A549 (cell line): ENCODE results near the gene TMEM156. TPM values are rescaled to one million over a fixed set of nuclear protein-coding genes. Genes with fewer than 3 reads are reported as not detected.
A peak's percentile ranks its signal among the peaks of the same experiment; 100 is the strongest.
"Not testable (repeated sequence)": the region's sequence is repeated elsewhere in the genome, so short reads cannot be mapped to it uniquely, and the experiment has no call there.

ENCODE experiments used
- ATAC-seq, 2 experiments: fragments of 200-7000 bp in 1 of 2; fragments of >200 bp in 1 of 2; cut with Nextera tagmentation in 1 of 2; cut with Tn5 transposase in 1 of 2; 3 replicates each; pipeline versions ENCODE4 v1.8.0 to v1.9.1; 2018 to 2020; ENCODE audit warnings: mild to moderate bottlenecking in 1 of 2, moderate library complexity in 1 of 2
- CTCF ChIA-PET: fragments of 300-600 bp; sonication (Branson Sonifier 250); formaldehyde crosslinking; extraction: SDS; loops from one replicate; lab custom pipeline; 2021; ENCODE audit warnings: antibody characterized with exemption, inconsistent platforms; lab: Yijun Ruan, JAX
- POLR2A ChIA-PET: fragments of 350-600 bp; formaldehyde crosslinking; extraction: SDS; loops from one replicate; lab custom pipeline; 2021; ENCODE audit warnings: antibody characterized with exemption, inconsistent platforms; lab: Yijun Ruan, JAX
- DNase-seq, 2 experiments: peaks; one replicate each; pipeline versions ENCODE4 v3.0.0 to v3.0.0-alpha.2; 2011 to 2016; ENCODE audit warnings: low read depth in 1 of 2, low spot score in 1 of 2
- FAIRE-seq: peaks from 2 replicates; lab custom pipeline; 2011; peaks lifted over from hg19 to GRCh38; lab: Jason Lieb, UNC
- H3K27ac ChIP-seq, 2 experiments: fragments of >200 bp; sonication (Bioruptor Twin); formaldehyde crosslinking; 3 replicates each; pipeline ENCODE4 v1.5.1; 2016 to 2017
- H3K4me1 ChIP-seq: fragments of >200 bp; sonication (Bioruptor Twin); formaldehyde crosslinking; 3 replicates; pipeline ENCODE4 v1.6.1; 2016
- H3K4me2 ChIP-seq: fragments of >200 bp; sonication (Bioruptor Twin); formaldehyde crosslinking; 3 replicates; pipeline ENCODE4 v1.6.1; 2016
- H3K4me3 ChIP-seq: fragments of >200 bp; sonication (Bioruptor Twin); formaldehyde crosslinking; 3 replicates; pipeline ENCODE4 v1.5.1; 2016
- H3K9me3 ChIP-seq: fragments of >200 bp; sonication (Bioruptor Twin); formaldehyde crosslinking; 3 replicates; pipeline ENCODE4 v1.6.1; 2016
- CEBPB ChIP-seq, 2 experiments: fragments of >200 bp in 1 of 2; sonication (Bioruptor Twin) in 1 of 2; formaldehyde crosslinking in 1 of 2; IDR thresholded peaks; 2 replicates each; pipeline ENCODE4 v1.6.1; 2012 to 2016
- CHD4 ChIP-seq: fragments of 200-600 bp; sonication (generic); IDR thresholded peaks from 2 replicates; pipeline ENCODE4 v1.6.1; 2016; ENCODE audit warnings: antibody characterized with exemption, mild to moderate bottlenecking, borderline replicate concordance
- EHMT2 ChIP-seq: fragments of 200-600 bp; sonication (generic); IDR thresholded peaks from 2 replicates; pipeline ENCODE4 v1.6.1; 2016; ENCODE audit warnings: antibody characterized with exemption, low read depth, mild to moderate bottlenecking, moderate library complexity
- ESRRA ChIP-seq: fragments of 150-350 bp; IDR thresholded peaks from 2 replicates; pipeline ENCODE4 v1.6.1; 2014; ENCODE audit warnings: mild to moderate bottlenecking, low read length, borderline replicate concordance
- FOSL2 ChIP-seq, 2 experiments: fragments of 450-650 bp in 1 of 2; fragments of >200 bp in 1 of 2; sonication (Bioruptor Twin) in 1 of 2; formaldehyde crosslinking; IDR thresholded peaks; 2 replicates each; pipeline versions ENCODE4 v1.5.0 to v1.6.1; 2016 to 2020; ENCODE audit warnings: mild to moderate bottlenecking in 1 of 2, moderate library complexity in 1 of 2
- HEYL ChIP-seq: fragments of 250-450 bp; sonication (Bioruptor Pico); IDR thresholded peaks from 2 replicates; pipeline ENCODE4 v1.8.0; 2021; ENCODE audit warnings: mild to moderate bottlenecking, moderate library complexity
- HOXB5 ChIP-seq: fragments of 250-450 bp; sonication (Bioruptor Pico); IDR thresholded peaks from 2 replicates; pipeline ENCODE4 v1.5.0; 2020; ENCODE audit warnings: mild to moderate bottlenecking, moderate library complexity
- JUNB ChIP-seq: fragments of >200 bp; sonication (Bioruptor Twin); formaldehyde crosslinking; IDR thresholded peaks from 2 replicates; pipeline ENCODE4 v1.6.1; 2016
- MAZ ChIP-seq: fragments of 150-350 bp; IDR thresholded peaks from 2 replicates; pipeline ENCODE4 v1.6.1; 2014; ENCODE audit warnings: antibody characterized with exemption, low read depth, low read length, borderline replicate concordance
- MYC ChIP-seq: IDR thresholded peaks from 2 replicates; pipeline ENCODE4 v1.6.1; 2012; ENCODE audit warnings: mild to moderate bottlenecking, inconsistent platforms, low read length, improper control_type of control experiment, borderline replicate concordance
- NFE2L2 ChIP-seq: fragments of 150-350 bp; conservative IDR thresholded peaks from 2 replicates; pipeline ENCODE4 v1.6.1; 2014; ENCODE audit warnings: low read length
- NR3C1 ChIP-seq: fragments of >200 bp; sonication (Bioruptor Twin); formaldehyde crosslinking; IDR thresholded peaks from 3 replicates; pipeline ENCODE4 v1.6.1; 2017
- PHF8 ChIP-seq: fragments of 200-600 bp; sonication (generic); IDR thresholded peaks from 2 replicates; pipeline ENCODE4 v1.6.1; 2016; ENCODE audit warnings: low read depth, mild to moderate bottlenecking, antibody characterized with exemption, moderate library complexity, borderline replicate concordance
- RFX5 ChIP-seq: fragments of 450-650 bp; IDR thresholded peaks from 2 replicates; pipeline ENCODE4 v1.7.1; 2014; ENCODE audit warnings: antibody characterized with exemption, mild to moderate bottlenecking, moderate library complexity
- SREBF2 ChIP-seq: fragments of 450-650 bp; IDR thresholded peaks from 2 replicates; pipeline ENCODE4 v1.6.1; 2014; ENCODE audit warnings: mild to moderate bottlenecking, moderate library complexity
- TFCP2L1 ChIP-seq: fragments of 250-450 bp; sonication (Bioruptor Pico); IDR thresholded peaks from 2 replicates; pipeline ENCODE4 v1.5.0; 2021; ENCODE audit warnings: mild to moderate bottlenecking
- TP53 ChIP-seq: fragments of 250-450 bp; sonication (Bioruptor Pico); IDR thresholded peaks from 2 replicates; pipeline ENCODE4 v1.5.0; 2021; ENCODE audit warnings: mild to moderate bottlenecking, moderate library complexity
- ZC3H11A ChIP-seq: fragments of 450-650 bp; IDR thresholded peaks from 2 replicates; pipeline ENCODE4 v1.6.1; 2014; ENCODE audit warnings: antibody characterized with exemption, mild to moderate bottlenecking
- ZSCAN20 ChIP-seq: fragments of 250-450 bp; sonication (Bioruptor Pico); IDR thresholded peaks from 2 replicates; pipeline ENCODE4 v1.8.0; 2022; ENCODE audit warnings: mild to moderate bottlenecking, moderate library complexity
- WGBS: methylation state at CpG from one replicate; pipeline ENCODE4 v1.1.6; 2017; ENCODE audit errors: missing lambda C conversion rate; 5-methylcytosine and 5-hydroxymethylcytosine counted together
- polyA plus RNA-seq, 4 experiments: library from polyadenylated mRNA; depleted of rRNA in 3 of 4; stranded (reverse); fragments of >200 nt; fragmentation: RNase III in 1 of 4; extraction: RNeasy Plus Mini Kit Qiagen cat#74134 plus additional on column Dnase treatment in 1 of 4; gene quantifications; 2 replicates in 3 of 4; 3 replicates in 1 of 4; pipeline ENCODE4 v1.2.3, GENCODE V29; 2011 to 2017
- TF ChIP-seq, protein P1 (sequence below): fragments of >200 bp; sonication (Bioruptor Twin); formaldehyde crosslinking; IDR thresholded peaks from 2 replicates; pipeline ENCODE4 v1.6.1; 2016
- TF ChIP-seq, protein P2 (sequence below): fragments of 450-650 bp; IDR thresholded peaks from 2 replicates; pipeline ENCODE4 v1.6.1; 2014; ENCODE audit warnings: antibody characterized with exemption
- TF ChIP-seq, protein P3 (sequence below): fragments of 250-450 bp; sonication (Bioruptor Pico); IDR thresholded peaks from 2 replicates; pipeline ENCODE4 v1.5.0; 2021; ENCODE audit warnings: mild to moderate bottlenecking, moderate library complexity, borderline replicate concordance
- TF ChIP-seq, protein P4 (sequence below): fragments of 150-350 bp; IDR thresholded peaks from 2 replicates; pipeline ENCODE4 v1.6.1; 2014; ENCODE audit warnings: low read depth, mild to moderate bottlenecking, low read length

TMEM156 gene
- polyA plus RNA-seq, 2 of the 4 experiments (the other 2 are of a cell fraction): 10.4 to 45.1 TPM

DNA sequence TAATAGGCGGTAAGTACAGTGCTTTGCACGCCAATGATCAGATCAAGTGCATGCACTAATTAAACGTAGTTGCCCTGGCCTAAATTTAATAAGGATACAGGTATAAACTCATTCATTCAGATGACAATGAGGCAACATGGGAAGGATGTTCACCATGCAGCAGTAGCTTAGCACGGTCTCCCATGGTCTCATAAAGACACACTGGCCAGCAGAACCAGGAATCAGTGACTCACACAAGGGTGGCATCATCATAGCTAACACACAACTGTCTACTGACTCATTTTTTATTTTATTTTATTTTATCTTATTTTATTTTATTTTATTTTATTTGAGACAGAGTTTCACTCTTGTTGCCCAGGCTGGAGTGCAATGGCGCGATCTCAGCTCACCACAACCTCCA, 42.7 kb downstream of the TMEM156 start:
- Histone ChIP-seq H3K9me3 (no peaks in the 10 kb centered on the region), H3K4me1 (0 out of 3 replicates have a peak, but pooled peaks cover 3% of the 10 kb centered on the region), H3K4me3 (no peak overlapping the region), H3K27ac (no peak overlapping the region), H3K4me2 (no peak overlapping the region)
- ChIA-PET POLR2A (interaction anchor here (1.5 kb wide), 1 partner anchor 55 kb away, joined by 3 read pairs; no protein-coding TSS in a partner anchor), CTCF (no interaction called here)
- no peak for TF ChIP-seq EHMT2
- TF ChIP-seq HOXB5: no peak
- TF ChIP-seq NR3C1: no peak
- TF ChIP-seq JUNB: no peak
- DNase-seq: no peak
- no peak for FAIRE-seq
- 90% methylated on average over 6 of the region's 6 CpGs for WGBS
- peak in 1 of 2 experiments; percentile 45; a peak in 1 of 6 replicates for ATAC-seq

DNA sequence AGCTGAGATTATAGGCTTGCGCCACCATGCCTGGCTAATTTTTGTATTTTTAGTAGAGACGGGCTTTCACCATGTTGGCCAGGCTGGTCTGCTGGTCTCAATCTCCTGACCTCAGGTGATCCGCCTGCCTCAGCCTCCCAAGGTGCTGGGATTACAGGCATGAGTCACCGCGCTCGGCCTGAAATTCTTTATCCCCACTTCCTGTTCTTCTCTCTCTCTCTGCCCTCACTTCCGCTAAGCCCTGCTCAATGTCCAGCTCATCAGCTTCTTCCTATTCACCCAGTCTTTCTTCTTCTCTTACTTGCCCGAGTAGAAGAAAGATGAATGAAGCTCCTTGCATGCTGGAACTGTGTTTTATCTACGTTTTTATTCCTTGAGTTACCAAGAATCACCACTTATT, 43.9 kb downstream of the TMEM156 start:
- H3K4me1 ChIP-seq; H3K27ac ChIP-seq; ATAC-seq; H3K9me3 ChIP-seq; H3K4me2 ChIP-seq; POLR2A ChIA-PET; FAIRE-seq; H3K4me3 ChIP-seq; TF ChIP-seq FOSL2 (IDR thresholded peaks at IDR 0.05): not testable (repeated sequence)
- 73% methylated on average over 7 of the region's 9 CpGs for WGBS
- TF ChIP-seq FOSL2 (CRISPR knock-in tag; IDR thresholded peaks at IDR 0.05): peak; percentile 15; the same call in 1 of the 2 replicates
- TF ChIP-seq, all 56 proteins: peak for 1; not testable (repeated sequence) for 55
- CTCF ChIA-PET: interaction anchor here (0.7 to 1.4 kb wide), 2 partner anchors 73 to 147 kb away, joined by 3 read pairs; no protein-coding TSS in a partner anchor
- DNase-seq: not testable (repeated sequence)

DNA sequence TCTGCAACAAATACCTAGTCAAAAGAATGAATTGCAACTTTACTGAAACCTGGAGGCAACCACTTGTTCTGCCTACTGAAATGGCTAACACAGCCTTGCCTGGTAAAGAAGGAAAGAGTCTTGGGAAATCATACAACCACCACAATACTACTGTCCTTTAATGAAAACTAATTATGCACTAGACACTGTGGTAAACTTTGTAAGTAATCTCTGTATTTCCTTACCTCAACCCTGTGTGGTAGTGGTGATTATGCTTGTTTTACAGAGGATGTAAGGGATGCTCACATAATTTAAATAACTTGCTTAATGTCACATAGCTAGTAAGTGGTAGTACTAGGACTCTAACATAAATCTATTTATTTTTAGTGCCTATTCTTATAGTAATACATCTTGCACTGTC, 44.7 kb downstream of the TMEM156 start:
- CTCF ChIA-PET: interaction anchor here (1.4 kb wide), 1 partner anchor 148 kb away, joined by 3 read pairs; no protein-coding TSS in a partner anchor
- no peak overlapping the region for H3K4me3 ChIP-seq
- H3K9me3 ChIP-seq: no peaks in the 10 kb centered on the region
- TF ChIP-seq ZSCAN20 (CRISPR knock-in tag) (no peak), MAZ (no peak), ESRRA (no peak), HOXB5 (no peak), HEYL (CRISPR knock-in tag) (no peak), TP53 (CRISPR knock-in tag) (no peak), FOSL2 (IDR thresholded peaks at IDR 0.05) (no peak), FOSL2 (CRISPR knock-in tag; IDR thresholded peaks at IDR 0.05) (no peak), PHF8 (no peak), CHD4 (no peak), SREBF2 (no peak), RFX5 (no peak)
- ATAC-seq: no peak
- no peak overlapping the region for H3K27ac ChIP-seq
- DNase-seq: no peak
- H3K4me2 ChIP-seq: no peak overlapping the region
- FAIRE-seq: no peak
- POLR2A ChIA-PET: no interaction called here
- H3K4me1 ChIP-seq: 0 out of 3 replicates have a peak, but pooled peaks cover 3% of the 10 kb centered on the region

DNA sequence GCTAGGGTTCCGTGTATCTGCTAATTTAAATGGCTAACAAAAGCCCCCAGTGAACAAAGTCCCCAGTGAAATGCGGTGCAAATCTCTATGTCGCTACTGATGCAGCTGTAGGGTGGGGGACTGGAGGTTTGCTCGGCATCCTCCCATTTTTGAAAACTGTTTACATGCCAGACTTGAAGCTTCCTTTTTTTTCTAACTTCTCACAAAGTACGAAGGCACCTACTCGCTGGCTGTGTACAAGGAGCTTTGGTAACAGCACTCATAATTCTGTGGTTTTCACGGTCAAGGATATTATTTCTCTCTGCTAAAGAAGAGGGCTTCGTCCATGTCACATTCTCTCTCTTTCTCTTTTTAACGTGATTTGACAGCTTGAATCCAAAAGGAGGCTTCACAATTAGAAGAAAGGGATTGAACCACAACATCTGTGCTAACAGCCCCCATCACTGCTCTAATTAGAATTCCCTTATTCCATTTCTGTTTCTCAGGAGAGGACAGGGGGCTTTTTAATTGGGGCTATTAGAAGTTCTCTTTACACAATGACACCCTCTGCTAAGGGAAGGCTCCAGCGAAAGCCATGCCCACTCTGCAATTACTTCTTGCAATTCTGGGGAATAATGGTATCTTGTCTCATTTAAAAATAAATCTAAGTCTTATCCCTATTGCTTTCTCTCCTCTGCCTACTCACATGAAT, 46.7 kb downstream of the TMEM156 start:
- no peak overlapping the region for H3K4me3 ChIP-seq
- no peak for TF ChIP-seq ESRRA
- TF ChIP-seq, protein P1, sequence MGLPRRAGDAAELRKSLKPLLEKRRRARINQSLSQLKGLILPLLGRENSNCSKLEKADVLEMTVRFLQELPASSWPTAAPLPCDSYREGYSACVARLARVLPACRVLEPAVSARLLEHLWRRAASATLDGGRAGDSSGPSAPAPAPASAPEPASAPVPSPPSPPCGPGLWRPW: no peak
- TF ChIP-seq, protein P2, sequence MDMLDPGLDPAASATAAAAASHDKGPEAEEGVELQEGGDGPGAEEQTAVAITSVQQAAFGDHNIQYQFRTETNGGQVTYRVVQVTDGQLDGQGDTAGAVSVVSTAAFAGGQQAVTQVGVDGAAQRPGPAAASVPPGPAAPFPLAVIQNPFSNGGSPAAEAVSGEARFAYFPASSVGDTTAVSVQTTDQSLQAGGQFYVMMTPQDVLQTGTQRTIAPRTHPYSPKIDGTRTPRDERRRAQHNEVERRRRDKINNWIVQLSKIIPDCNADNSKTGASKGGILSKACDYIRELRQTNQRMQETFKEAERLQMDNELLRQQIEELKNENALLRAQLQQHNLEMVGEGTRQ: no peak
- TF ChIP-seq, protein P3, sequence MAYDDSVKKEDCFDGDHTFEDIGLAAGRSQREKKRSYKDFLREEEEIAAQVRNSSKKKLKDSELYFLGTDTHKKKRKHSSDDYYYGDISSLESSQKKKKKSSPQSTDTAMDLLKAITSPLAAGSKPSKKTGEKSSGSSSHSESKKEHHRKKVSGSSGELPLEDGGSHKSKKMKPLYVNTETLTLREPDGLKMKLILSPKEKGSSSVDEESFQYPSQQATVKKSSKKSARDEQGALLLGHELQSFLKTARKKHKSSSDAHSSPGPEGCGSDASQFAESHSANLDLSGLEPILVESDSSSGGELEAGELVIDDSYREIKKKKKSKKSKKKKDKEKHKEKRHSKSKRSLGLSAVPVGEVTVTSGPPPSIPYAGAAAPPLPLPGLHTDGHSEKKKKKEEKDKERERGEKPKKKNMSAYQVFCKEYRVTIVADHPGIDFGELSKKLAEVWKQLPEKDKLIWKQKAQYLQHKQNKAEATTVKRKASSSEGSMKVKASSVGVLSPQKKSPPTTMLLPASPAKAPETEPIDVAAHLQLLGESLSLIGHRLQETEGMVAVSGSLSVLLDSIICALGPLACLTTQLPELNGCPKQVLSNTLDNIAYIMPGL (CRISPR knock-in tag): no peak
- TF ChIP-seq TFCP2L1 (CRISPR knock-in tag): no peak
- TF ChIP-seq, protein P4, sequence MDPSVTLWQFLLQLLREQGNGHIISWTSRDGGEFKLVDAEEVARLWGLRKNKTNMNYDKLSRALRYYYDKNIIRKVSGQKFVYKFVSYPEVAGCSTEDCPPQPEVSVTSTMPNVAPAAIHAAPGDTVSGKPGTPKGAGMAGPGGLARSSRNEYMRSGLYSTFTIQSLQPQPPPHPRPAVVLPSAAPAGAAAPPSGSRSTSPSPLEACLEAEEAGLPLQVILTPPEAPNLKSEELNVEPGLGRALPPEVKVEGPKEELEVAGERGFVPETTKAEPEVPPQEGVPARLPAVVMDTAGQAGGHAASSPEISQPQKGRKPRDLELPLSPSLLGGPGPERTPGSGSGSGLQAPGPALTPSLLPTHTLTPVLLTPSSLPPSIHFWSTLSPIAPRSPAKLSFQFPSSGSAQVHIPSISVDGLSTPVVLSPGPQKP: no peak
- TF ChIP-seq MYC: no peak
- TF ChIP-seq NFE2L2: no peak
- TF ChIP-seq CHD4: no peak
- TF ChIP-seq SREBF2: no peak
- no peak for TF ChIP-seq CEBPB (IDR thresholded peaks at IDR 0.05)
- TF ChIP-seq ZC3H11A: no peak
- ChIA-PET CTCF (no interaction called here), POLR2A (no interaction called here)
- WGBS: 90% methylated on average over 10 of the region's 10 CpGs
- H3K4me2 ChIP-seq: no peak overlapping the region
- 0 out of 3 replicates have a peak, but pooled peaks cover 3% of the 10 kb centered on the region for H3K4me1 ChIP-seq
- DNase-seq (no peak), FAIRE-seq (no peak), ATAC-seq (no peak)
- H3K27ac ChIP-seq: no peak overlapping the region
- no peaks in the 10 kb centered on the region for H3K9me3 ChIP-seq
